Activated T-cell treated with anti-CD3 and anti-CD28 coated beads for 4 hours (primary cell): ENCODE data around the gene R3HDM1.

Experiments
- DNase-seq: peaks from one replicate; pipeline ENCODE4 v3.0.0-alpha.2; 2020

Gene R3HDM1

GRCh38 chr2:135728064-135728743 lies 196.9 kb downstream of the R3HDM1 start:
- DNase-seq: no peak

- no peak for DNase-seq
Observed at GRCh38 chr2:135732561-135732960, 201.3 kb downstream of the R3HDM1 start.

GRCh38 chr2:135733045-135733444 lies 201.8 kb downstream of the R3HDM1 start:
- DNase-seq: no peak

GRCh38 chr2:135736546-135736945 lies 205.3 kb downstream of the R3HDM1 start:
- DNase-seq: no peak

- DNase-seq: no peak
Observed at GRCh38 chr2:135740206-135740605, 208.9 kb downstream of the R3HDM1 start.

GRCh38 chr2:135741043-135741394 lies 209.7 kb downstream of the R3HDM1 start:
- no peak for DNase-seq

GRCh38 chr2:135741395-135742324 lies 210.4 kb downstream of the R3HDM1 start, which contains the start of gene UBXN4:
TSS of gene UBXN4 (plus strand) at chr2:135741855. CDS start at chr2:135741930, 75 bp downstream.
- peak; percentile 89 for DNase-seq

- peak; percentile 16 for DNase-seq
Observed at GRCh38 chr2:135742325-135742757, 211.1 kb downstream of the R3HDM1 start.

- DNase-seq: no peak
Observed at GRCh38 chr2:135743860-135744259, 212.6 kb downstream of the R3HDM1 start.

- DNase-seq: no peak
Observed at GRCh38 chr2:135744760-135745314, 213.6 kb downstream of the R3HDM1 start.

- no peak for DNase-seq
Observed at GRCh38 chr2:135745545-135745944, 214.3 kb downstream of the R3HDM1 start.

GRCh38 chr2:135755573-135755972 lies 224.3 kb downstream of the R3HDM1 start:
- no peak for DNase-seq

GRCh38 chr2:135756692-135757091 lies 225.4 kb downstream of the R3HDM1 start:
- no peak for DNase-seq

- DNase-seq: no peak
Observed at GRCh38 chr2:135762022-135762421, 230.7 kb downstream of the R3HDM1 start.

GRCh38 chr2:135762530-135762929 lies 231.2 kb downstream of the R3HDM1 start:
- no peak for DNase-seq

GRCh38 chr2:135768863-135769262 lies 237.6 kb downstream of the R3HDM1 start:
- DNase-seq: no peak

- DNase-seq: no peak
Observed at GRCh38 chr2:135773319-135773718, 242.0 kb downstream of the R3HDM1 start.

GRCh38 chr2:135773917-135774316 lies 242.6 kb downstream of the R3HDM1 start:
- DNase-seq: no peak
